RPMI8226 (cell line): ENCODE measurements around the gene FAM227B.
"Not testable (repeated sequence)": the region's sequence is repeated elsewhere in the genome, so short reads cannot be mapped to it uniquely, and the experiment has no call there.

Experiments used
- DNase-seq: peaks from one replicate; pipeline ENCODE4 v3.0.0-alpha.2; 2015

The FAM227B gene

GRCh38 chr15:49354439-49354838 lies 266.2 kb downstream of the FAM227B start:
- not testable (repeated sequence) for DNase-seq

- DNase-seq, result no peak
These were observed 277.1 kb downstream of the FAM227B start for GRCh38 chr15:49343546-49343945.

- DNase-seq, result no peak
These were observed 281.0 kb downstream of the FAM227B start for GRCh38 chr15:49339656-49340055.

- DNase-seq, result no peak
These were observed 288.7 kb downstream of the FAM227B start for GRCh38 chr15:49331951-49332350.

GRCh38 chr15:49331442-49331841 lies 289.2 kb downstream of the FAM227B start:
- DNase-seq, result no peak

GRCh38 chr15:49330166-49330565 lies 290.5 kb downstream of the FAM227B start:
- DNase-seq, result no peak

- DNase-seq, result no peak
These were observed 291.7 kb downstream of the FAM227B start for GRCh38 chr15:49328941-49329340.

- no peak for DNase-seq
These were observed 292.7 kb downstream of the FAM227B start for GRCh38 chr15:49327927-49328326.

GRCh38 chr15:49323207-49323606 lies 297.4 kb downstream of the FAM227B start:
- no peak for DNase-seq

GRCh38 chr15:49320351-49320750 lies 300.3 kb downstream of the FAM227B start:
- DNase-seq, result no peak

- no peak for DNase-seq
These were observed 305.2 kb downstream of the FAM227B start for GRCh38 chr15:49315391-49315823.

- DNase-seq, result no peak
These were observed 305.9 kb downstream of the FAM227B start for GRCh38 chr15:49314716-49315115.

GRCh38 chr15:49313650-49314049 lies 307.0 kb downstream of the FAM227B start:
- no peak for DNase-seq

- no peak for DNase-seq
These were observed 310.7 kb downstream of the FAM227B start for GRCh38 chr15:49309889-49310288.

GRCh38 chr15:49308686-49309085 lies 311.9 kb downstream of the FAM227B start:
- no peak for DNase-seq

GRCh38 chr15:49306551-49306950 lies 314.1 kb downstream of the FAM227B start:
- DNase-seq, result no peak

GRCh38 chr15:49303003-49303402 lies 317.6 kb downstream of the FAM227B start:
- no peak for DNase-seq

GRCh38 chr15:49301562-49301961 lies 319.1 kb downstream of the FAM227B start:
- no peak for DNase-seq

GRCh38 chr15:49300856-49301255 lies 319.8 kb downstream of the FAM227B start:
- DNase-seq, result no peak

- no peak for DNase-seq
These were observed 323.0 kb downstream of the FAM227B start for GRCh38 chr15:49297584-49297983.

GRCh38 chr15:49296258-49296657 lies 324.4 kb downstream of the FAM227B start:
- DNase-seq, result no peak

- no peak for DNase-seq
These were observed 326.7 kb downstream of the FAM227B start for GRCh38 chr15:49293941-49294340.

- DNase-seq, result no peak
These were observed 330.4 kb downstream of the FAM227B start for GRCh38 chr15:49290191-49290590.

GRCh38 chr15:49288391-49288790 lies 332.2 kb downstream of the FAM227B start:
- no peak for DNase-seq

- no peak for DNase-seq
These were observed 333.1 kb downstream of the FAM227B start for GRCh38 chr15:49287481-49287880.
